Measurements from ENCODE around the gene TYK2.
A peak's percentile ranks its signal among the peaks of the same experiment; 100 is the strongest.
"Not testable (repeated sequence)": the region's sequence is repeated elsewhere in the genome, so short reads cannot be mapped to it uniquely, and the experiment has no call there.

Gene TYK2

GRCh38 chr19:10353793-10354391, 26.5 kb downstream of the TYK2 start:
- peak overlapping the region; percentile 34 for H3K4me3 ChIP-seq (ENCODE audit: insufficient read depth, low read depth, low read length)
- peak overlapping the region; percentile 77 for H3K27ac ChIP-seq (ENCODE audit: insufficient read depth, low read depth, low read length, poor library complexity, severe bottlenecking)
- 26 to 37% methylated on average over 32 of the region's 32 CpGs for WGBS, 2 experiments
- H3K4me1 ChIP-seq (ENCODE audit: control insufficient read depth, insufficient read depth, low read length) = peaks cover 3% of the 10 kb centered on the region
- peaks cover 6% of the 10 kb centered on the region for H3K36me3 ChIP-seq (ENCODE audit: control insufficient read depth, insufficient read depth, low read length)
- H3K27me3 ChIP-seq (ENCODE audit: control insufficient read depth, insufficient read depth, low read length, poor library complexity, severe bottlenecking) = no peaks in the 10 kb centered on the region
- no peaks in the 10 kb centered on the region for H3K9me3 ChIP-seq (ENCODE audit: control insufficient read depth, low read length)

DNA sequence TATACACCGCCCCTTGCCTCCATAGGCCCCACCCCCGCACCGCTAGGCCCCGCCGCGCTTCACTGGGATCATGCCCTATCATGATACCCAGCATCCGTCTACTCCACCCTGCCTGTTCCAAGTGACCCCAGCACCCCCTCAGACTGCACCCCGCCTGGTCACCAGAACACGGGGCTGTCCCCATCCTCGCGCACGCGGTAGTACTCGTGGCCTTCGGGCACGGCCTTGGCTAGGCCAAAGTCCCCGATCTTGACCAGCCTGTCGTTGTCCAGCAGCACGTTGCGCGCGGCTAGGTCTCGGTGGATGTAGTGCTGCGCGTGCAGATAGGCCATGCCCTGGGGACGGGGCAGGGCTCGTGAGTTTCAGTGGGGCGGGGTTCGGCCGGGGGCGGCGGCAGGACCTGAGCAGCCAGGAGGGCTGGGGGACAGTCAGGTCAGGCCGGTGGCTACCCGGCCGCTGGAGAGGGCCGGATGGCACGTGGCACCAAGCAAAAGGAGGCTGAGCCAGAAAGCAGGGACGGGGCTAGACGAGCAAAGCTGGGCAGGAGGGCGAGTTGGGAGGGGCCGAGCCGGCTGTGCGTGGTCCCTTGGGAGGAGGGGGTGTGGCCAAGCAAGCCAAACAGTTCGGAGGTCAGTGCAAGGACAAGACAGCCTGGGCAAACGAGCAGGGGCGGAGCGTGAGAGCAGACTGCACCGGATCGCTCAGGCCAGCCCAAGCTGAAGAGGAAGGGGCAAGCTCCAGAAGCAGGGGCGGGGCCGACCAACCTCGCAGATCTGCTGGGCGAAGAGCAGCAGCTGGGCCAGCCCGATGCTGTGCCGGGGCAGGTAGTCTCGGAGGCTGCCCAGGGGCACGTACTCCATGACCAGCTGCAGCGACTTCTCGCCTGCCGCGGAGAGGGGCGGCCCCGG, 27.4 kb downstream of the TYK2 start:
- H3K27ac ChIP-seq (ENCODE audit: insufficient read depth, low read depth, low read length, poor library complexity, severe bottlenecking) = peak overlapping the region; percentile 77
- peaks cover 3% of the 10 kb centered on the region for H3K4me1 ChIP-seq (ENCODE audit: control insufficient read depth, insufficient read depth, low read length)
- no peaks in the 10 kb centered on the region for H3K9me3 ChIP-seq (ENCODE audit: control insufficient read depth, low read length)
- peak overlapping the region; percentile 34 for H3K4me3 ChIP-seq (ENCODE audit: insufficient read depth, low read depth, low read length)
- WGBS, 2 experiments = 25 to 32% methylated on average over 63 of the region's 63 CpGs
- no peaks in the 10 kb centered on the region for H3K27me3 ChIP-seq (ENCODE audit: control insufficient read depth, insufficient read depth, low read length, poor library complexity, severe bottlenecking)
- peaks cover 5% of the 10 kb centered on the region for H3K36me3 ChIP-seq (ENCODE audit: control insufficient read depth, insufficient read depth, low read length)

- H3K9me3 ChIP-seq (ENCODE audit: control insufficient read depth, low read length) = no peaks in the 10 kb centered on the region
- no peak overlapping the region for H3K4me3 ChIP-seq (ENCODE audit: insufficient read depth, low read depth, low read length)
- no peaks in the 10 kb centered on the region for H3K36me3 ChIP-seq (ENCODE audit: control insufficient read depth, insufficient read depth, low read length)
- no peaks in the 10 kb centered on the region for H3K27me3 ChIP-seq (ENCODE audit: control insufficient read depth, insufficient read depth, low read length, poor library complexity, severe bottlenecking)
- WGBS, 2 experiments = 93% methylated on average over 10 of the region's 10 CpGs
- H3K27ac ChIP-seq (ENCODE audit: insufficient read depth, low read depth, low read length, poor library complexity, severe bottlenecking) = no peak overlapping the region
- H3K4me1 ChIP-seq (ENCODE audit: control insufficient read depth, insufficient read depth, low read length) = no peaks in the 10 kb centered on the region
Measured at GRCh38 chr19:10346509-10346908, 33.9 kb downstream of the TYK2 start.

DNA sequence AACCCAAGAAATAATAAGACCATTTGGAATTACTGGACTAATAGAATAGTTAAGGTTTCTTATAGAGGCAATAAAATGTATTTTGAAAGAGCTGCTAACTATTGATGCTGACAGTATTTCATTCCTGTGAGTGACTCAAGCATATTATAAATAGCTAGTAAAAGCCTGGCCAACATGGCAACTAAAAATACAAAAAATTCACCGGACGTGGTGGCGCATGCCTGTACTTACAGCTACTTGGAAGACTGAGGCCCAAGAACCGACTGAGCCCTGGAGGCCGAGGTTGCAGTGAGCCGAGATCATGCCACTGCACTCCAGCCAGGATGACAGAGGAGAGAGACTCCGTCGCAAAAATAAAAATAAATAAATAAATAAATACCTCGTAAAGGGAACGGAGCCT, 35.6 kb downstream of the TYK2 start:
- H3K27ac ChIP-seq (ENCODE audit: insufficient read depth, low read depth, low read length, poor library complexity, severe bottlenecking) = no peak overlapping the region
- H3K36me3 ChIP-seq (ENCODE audit: control insufficient read depth, insufficient read depth, low read length) = no peaks in the 10 kb centered on the region
- H3K27me3 ChIP-seq (ENCODE audit: control insufficient read depth, insufficient read depth, low read length, poor library complexity, severe bottlenecking) = no peaks in the 10 kb centered on the region
- 94 to 96% methylated on average over 8 to 10 of the region's 10 CpGs for WGBS, 2 experiments
- H3K4me3 ChIP-seq (ENCODE audit: insufficient read depth, low read depth, low read length) = no peak overlapping the region
- H3K9me3 ChIP-seq (ENCODE audit: control insufficient read depth, low read length) = no peaks in the 10 kb centered on the region
- no peaks in the 10 kb centered on the region for H3K4me1 ChIP-seq (ENCODE audit: control insufficient read depth, insufficient read depth, low read length)

- H3K9me3 ChIP-seq (ENCODE audit: control insufficient read depth, low read length) = no peaks in the 10 kb centered on the region
- no peaks in the 10 kb centered on the region for H3K36me3 ChIP-seq (ENCODE audit: control insufficient read depth, insufficient read depth, low read length)
- H3K27me3 ChIP-seq (ENCODE audit: control insufficient read depth, insufficient read depth, low read length, poor library complexity, severe bottlenecking) = no peaks in the 10 kb centered on the region
- H3K4me1 ChIP-seq (ENCODE audit: control insufficient read depth, insufficient read depth, low read length) = no peaks in the 10 kb centered on the region
- H3K4me3 ChIP-seq (ENCODE audit: insufficient read depth, low read depth, low read length) = no peak overlapping the region
- H3K27ac ChIP-seq (ENCODE audit: insufficient read depth, low read depth, low read length, poor library complexity, severe bottlenecking) = no peak overlapping the region
- 82 to 90% methylated on average over 2 of the region's 2 CpGs for WGBS, 2 experiments
Measured at GRCh38 chr19:10343495-10343894, 36.9 kb downstream of the TYK2 start.

DNA sequence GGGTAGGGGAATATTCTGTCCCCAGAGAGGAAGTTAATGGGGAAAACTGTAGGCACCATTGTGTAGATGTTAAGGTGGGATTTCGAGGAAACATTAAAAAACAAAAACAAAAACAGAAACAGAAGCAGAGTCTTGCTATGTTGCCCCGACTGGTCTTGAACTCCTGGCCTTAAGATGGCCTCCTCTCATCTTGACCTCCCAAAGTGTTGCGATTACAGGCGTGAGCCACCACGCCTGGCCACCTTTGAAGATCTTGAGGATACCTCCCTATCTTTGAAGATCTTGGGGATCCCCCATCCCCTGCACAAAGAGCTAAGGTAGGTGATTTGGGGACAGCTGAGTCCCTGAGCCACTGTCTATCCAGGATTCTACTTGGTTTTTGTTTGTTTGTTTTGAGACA, 40.4 kb downstream of the TYK2 start:
- Histone ChIP-seq H3K4me1 (ENCODE audit: control insufficient read depth, insufficient read depth, low read length) (no peaks in the 10 kb centered on the region), H3K36me3 (ENCODE audit: control insufficient read depth, insufficient read depth, low read length) (no peaks in the 10 kb centered on the region), H3K9me3 (ENCODE audit: control insufficient read depth, low read length) (no peaks in the 10 kb centered on the region), H3K4me3 (ENCODE audit: insufficient read depth, low read depth, low read length) (no peak overlapping the region), H3K27me3 (ENCODE audit: control insufficient read depth, insufficient read depth, low read length, poor library complexity, severe bottlenecking) (peaks cover 9% of the 10 kb centered on the region), H3K27ac (ENCODE audit: insufficient read depth, low read depth, low read length, poor library complexity, severe bottlenecking) (no peak overlapping the region)
- 93 to 98% methylated on average over 5 of the region's 5 CpGs for WGBS, 2 experiments

DNA sequence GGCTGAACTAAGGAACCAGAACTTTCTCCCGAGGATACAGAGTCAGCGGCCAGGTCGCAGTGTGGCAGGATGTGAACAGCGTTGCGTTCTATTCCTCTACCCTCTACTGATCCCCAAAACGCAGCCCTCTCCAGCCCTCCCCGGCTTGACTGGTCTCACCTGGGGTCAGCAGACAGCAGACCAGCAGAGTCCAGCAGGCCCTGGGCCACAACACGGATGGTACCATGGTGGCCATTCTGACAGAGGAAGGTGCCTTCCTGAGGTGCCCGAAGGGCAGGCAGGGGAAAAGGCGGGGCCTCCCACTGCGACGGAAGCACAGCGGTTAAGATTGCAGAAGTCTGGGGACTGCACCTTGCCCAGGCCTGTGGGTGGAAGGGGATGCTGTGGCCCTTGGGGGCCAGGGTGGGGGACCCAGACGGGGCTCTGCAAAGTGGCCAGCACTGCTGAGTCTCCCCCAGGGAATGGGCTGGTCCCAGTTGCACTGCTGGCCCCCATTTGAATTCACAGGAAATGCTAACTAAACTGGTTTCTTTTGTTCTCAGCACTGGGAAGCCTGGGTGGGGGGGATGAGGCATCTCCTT, 40.9 kb downstream of the TYK2 start, which contains the start of gene ICAM3:
TSS of gene ICAM3 (minus strand) at position 245 of the 581 bp plus-strand sequence. CDS start at position 235, 10 bp downstream.
- H3K27me3 ChIP-seq (ENCODE audit: control insufficient read depth, insufficient read depth, low read length, poor library complexity, severe bottlenecking) = peaks cover 12% of the 10 kb centered on the region
- no peaks in the 10 kb centered on the region for H3K9me3 ChIP-seq (ENCODE audit: control insufficient read depth, low read length)
- peaks cover under 1% of the 10 kb centered on the region for H3K4me1 ChIP-seq (ENCODE audit: control insufficient read depth, insufficient read depth, low read length)
- 72% methylated on average over 14 of the region's 14 CpGs for WGBS, 2 experiments
- no peak within 1 kb of the TSS for H3K4me3 ChIP-seq (ENCODE audit: insufficient read depth, low read depth, low read length)
- H3K27ac ChIP-seq (ENCODE audit: insufficient read depth, low read depth, low read length, poor library complexity, severe bottlenecking) = no peak within 1 kb of the TSS
- H3K36me3 ChIP-seq (ENCODE audit: control insufficient read depth, insufficient read depth, low read length) = no peaks in the 10 kb centered on the region

DNA sequence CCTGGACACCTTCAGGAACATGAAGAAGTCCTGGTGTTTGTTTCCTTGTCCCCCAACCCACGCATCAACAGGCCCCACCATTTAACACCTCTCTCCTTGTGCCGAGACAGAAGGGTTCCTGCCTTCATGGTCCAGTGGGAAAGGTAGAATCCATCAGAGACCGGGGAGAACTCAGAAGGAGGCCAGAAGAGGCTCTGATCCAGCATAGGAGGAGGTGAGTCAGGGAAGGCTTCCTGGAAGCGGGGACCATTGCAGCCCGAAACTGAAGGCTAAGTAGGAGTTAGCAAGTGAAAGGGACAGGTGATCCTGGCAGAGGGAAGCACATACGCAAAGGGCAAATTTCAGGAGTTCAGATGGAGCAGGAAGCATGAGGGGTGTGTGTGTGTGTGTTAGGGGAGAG, 41.4 kb downstream of the TYK2 start:
- Histone ChIP-seq H3K36me3 (ENCODE audit: control insufficient read depth, insufficient read depth, low read length) (no peaks in the 10 kb centered on the region), H3K9me3 (ENCODE audit: control insufficient read depth, low read length) (no peaks in the 10 kb centered on the region), H3K27me3 (ENCODE audit: control insufficient read depth, insufficient read depth, low read length, poor library complexity, severe bottlenecking) (peaks cover 17% of the 10 kb centered on the region), H3K4me3 (ENCODE audit: insufficient read depth, low read depth, low read length) (no peak overlapping the region), H3K4me1 (ENCODE audit: control insufficient read depth, insufficient read depth, low read length) (peaks cover 6% of the 10 kb centered on the region), H3K27ac (ENCODE audit: insufficient read depth, low read depth, low read length, poor library complexity, severe bottlenecking) (no peak overlapping the region)
- WGBS, 2 experiments = 84 to 85% methylated on average over 6 of the region's 6 CpGs

GRCh38 chr19:10336725-10337124, 43.6 kb downstream of the TYK2 start:
- peaks cover 19% of the 10 kb centered on the region for H3K27me3 ChIP-seq (ENCODE audit: control insufficient read depth, insufficient read depth, low read length, poor library complexity, severe bottlenecking)
- H3K9me3 ChIP-seq (ENCODE audit: control insufficient read depth, low read length); H3K36me3 ChIP-seq (ENCODE audit: control insufficient read depth, insufficient read depth, low read length); H3K4me3 ChIP-seq (ENCODE audit: insufficient read depth, low read depth, low read length); H3K27ac ChIP-seq (ENCODE audit: insufficient read depth, low read depth, low read length, poor library complexity, severe bottlenecking): not testable (repeated sequence)
- WGBS, 2 experiments = 90 to 95% methylated on average over 9 of the region's 9 CpGs
- H3K4me1 ChIP-seq (ENCODE audit: control insufficient read depth, insufficient read depth, low read length) = peaks cover 16% of the 10 kb centered on the region

- Histone ChIP-seq H3K9me3 (ENCODE audit: control insufficient read depth, low read length) (no peaks in the 10 kb centered on the region), H3K27me3 (ENCODE audit: control insufficient read depth, insufficient read depth, low read length, poor library complexity, severe bottlenecking) (peaks cover 19% of the 10 kb centered on the region), H3K36me3 (ENCODE audit: control insufficient read depth, insufficient read depth, low read length) (no peaks in the 10 kb centered on the region), H3K4me1 (ENCODE audit: control insufficient read depth, insufficient read depth, low read length) (peaks cover 17% of the 10 kb centered on the region), H3K27ac (ENCODE audit: insufficient read depth, low read depth, low read length, poor library complexity, severe bottlenecking) (no peak overlapping the region), H3K4me3 (ENCODE audit: insufficient read depth, low read depth, low read length) (no peak overlapping the region)
- WGBS, 2 experiments = 70 to 72% methylated on average over 26 of the region's 26 CpGs
Measured at GRCh38 chr19:10335352-10335985, 44.9 kb downstream of the TYK2 start.

Data from ectodermal cell (in vitro differentiated cells).